Hepatocyte (in vitro differentiated cells): ENCODE measurements around the gene PIKFYVE. TPM values are rescaled to one million over a fixed set of nuclear protein-coding genes. Genes with fewer than 3 reads are reported as not detected.

Experiments used
- DNase-seq: peaks from one replicate; pipeline ENCODE4 v3.0.0-alpha.2; 2016; ENCODE audit warnings: low spot score
- H2AFZ ChIP-seq: fragments of 200-600 bp; sonication (generic); 2 replicates; pipeline ENCODE4 v1.6.0; 2016; ENCODE audit warnings: antibody characterized with exemption, mild to moderate bottlenecking
- H3K27ac ChIP-seq: fragments of 200-600 bp; sonication (generic); 2 replicates; pipeline ENCODE4 v1.5.1; 2016; ENCODE audit warnings: mild to moderate bottlenecking
- H3K27me3 ChIP-seq: fragments of 200-600 bp; sonication (generic); 2 replicates; pipeline ENCODE4 v1.6.1; 2016
- H3K36me3 ChIP-seq: fragments of 200-600 bp; sonication (generic); replicated peaks from 2 replicates; pipeline ENCODE4 v1.5.1; 2016; ENCODE audit warnings: low read depth; ENCODE audit not compliant: insufficient read depth
- H3K4me1 ChIP-seq: fragments of 200-600 bp; sonication (generic); 2 replicates; pipeline ENCODE4 v1.5.1; 2016; ENCODE audit warnings: mild to moderate bottlenecking, moderate library complexity; ENCODE audit not compliant: insufficient read depth
- H3K4me2 ChIP-seq: fragments of 200-600 bp; sonication (generic); 2 replicates; pipeline ENCODE4 v1.6.0; 2016
- H3K4me3 ChIP-seq: fragments of 200-600 bp; sonication (generic); 2 replicates; pipeline ENCODE4 v1.5.1; 2016; ENCODE audit warnings: mild to moderate bottlenecking
- H3K79me2 ChIP-seq: fragments of 200-600 bp; sonication (generic); 2 replicates; pipeline ENCODE4 v1.6.0; 2017; ENCODE audit warnings: mild to moderate bottlenecking
- H3K9me2 ChIP-seq: fragments of 200-600 bp; sonication (generic); replicated peaks from 2 replicates; pipeline ENCODE4 v1.6.0; 2017; ENCODE audit warnings: mild to moderate bottlenecking; ENCODE audit not compliant: insufficient read depth
- H3K9me3 ChIP-seq: fragments of 200-600 bp; sonication (generic); 2 replicates; pipeline ENCODE4 v1.5.1; 2016; ENCODE audit warnings: low read depth, mild to moderate bottlenecking
- H4K20me1 ChIP-seq: fragments of 200-600 bp; sonication (generic); 2 replicates; pipeline ENCODE4 v1.6.0; 2016; ENCODE audit warnings: mild to moderate bottlenecking; ENCODE audit not compliant: insufficient read depth, poor library complexity, severe bottlenecking
- CTCF ChIP-seq: fragments of 200-600 bp; sonication (generic); IDR thresholded peaks from 2 replicates; pipeline ENCODE4 v1.5.1; 2016; ENCODE audit warnings: antibody characterized with exemption, mild to moderate bottlenecking; ENCODE audit not compliant: poor library complexity
- EZH2 ChIP-seq: fragments of 200-600 bp; sonication (generic); IDR thresholded peaks from 2 replicates; pipeline ENCODE4 v1.6.1; 2016; ENCODE audit warnings: antibody characterized with exemption, mild to moderate bottlenecking, borderline replicate concordance
- EZH2phosphoT487 ChIP-seq: fragments of 200-600 bp; sonication (generic); IDR thresholded peaks from one replicate; pipeline ENCODE4 v1.6.1; 2018; ENCODE audit warnings: antibody characterized with exemption, mild to moderate bottlenecking, low read depth, moderate library complexity; ENCODE audit not compliant: unreplicated experiment, severe bottlenecking
- WGBS: methylation state at CpG from one replicate; pipeline ENCODE4 v1.1.6; 2016; ENCODE audit warnings: low lambda C conversion rate; ENCODE audit errors: missing lambda C conversion rate; 5-methylcytosine and 5-hydroxymethylcytosine counted together
- polyA plus RNA-seq: library from polyadenylated mRNA; unstranded; fragments of >200 nt; fragmentation: Nextera tagmentation; extraction: Ambion mirVana; gene quantifications from 2 replicates; pipeline ENCODE4 v1.2.1, GENCODE V29; 2016
- total RNA-seq: library from RNA; depleted of rRNA; stranded (reverse); fragments of >200 nt; gene quantifications from 2 replicates; pipeline ENCODE4 v1.2.3, GENCODE V29; 2014

PIKFYVE gene
- total and polyA plus RNA-seq, 2 experiments from 2014 or later: 6.1 to 30.3 TPM

- Histone ChIP-seq H4K20me1 (peaks cover 11% of the 10 kb centered on the region), H3K9me2 (no peaks in the 10 kb centered on the region), H3K9me3 (no peaks in the 10 kb centered on the region), H2AFZ (no peak overlapping the region), H3K4me2 (peak overlapping the region; percentile 85), H3K79me2 (peaks cover 48% of the 10 kb centered on the region), H3K4me3 (peak overlapping the region; percentile 44), H3K27me3 (no peaks in the 10 kb centered on the region), H3K36me3 (no peaks in the 10 kb centered on the region), H3K27ac (no peak overlapping the region), H3K4me1 (peaks cover 15% of the 10 kb centered on the region)
- DNase-seq: no peak
- TF ChIP-seq CTCF: no peak
- no peak for TF ChIP-seq EZH2
- TF ChIP-seq EZH2phosphoT487: no peak
- 93% methylated on average over 8 of the region's 8 CpGs for WGBS
Observed at GRCh38 chr2:208268156-208268952, 2.3 kb downstream of the PIKFYVE start.

- peaks cover 48% of the 10 kb centered on the region for H3K79me2 ChIP-seq
- H3K9me2 ChIP-seq: no peaks in the 10 kb centered on the region
Observed at GRCh38 chr2:208269091-208269490, 3.0 kb downstream of the PIKFYVE start.

GRCh38 chr2:208274748-208275147, 8.7 kb downstream of the PIKFYVE start:
- Histone ChIP-seq H3K4me2 (no peak overlapping the region), H3K9me2 (no peaks in the 10 kb centered on the region), H3K27me3 (no peaks in the 10 kb centered on the region), H4K20me1 (peaks cover 3% of the 10 kb centered on the region), H3K9me3 (no peaks in the 10 kb centered on the region), H3K36me3 (peaks cover 3% of the 10 kb centered on the region), H3K4me3 (no peak overlapping the region), H3K79me2 (peaks cover 49% of the 10 kb centered on the region), H3K27ac (no peak overlapping the region), H2AFZ (no peak overlapping the region), H3K4me1 (no peaks in the 10 kb centered on the region)
- TF ChIP-seq EZH2 (no peak), CTCF (no peak), EZH2phosphoT487 (no peak)
- no peak for DNase-seq

More at GRCh38 chr2:208269091-208269490, 3.0 kb downstream of the PIKFYVE start:
- H3K27ac ChIP-seq: no peak overlapping the region
- 100% methylated on average over 2 of the region's 2 CpGs for WGBS
- H3K27me3 ChIP-seq: no peaks in the 10 kb centered on the region
- peak; percentile 11 for DNase-seq
- H3K4me3 ChIP-seq: no peak overlapping the region
- H4K20me1 ChIP-seq: peaks cover 11% of the 10 kb centered on the region
- no peak for TF ChIP-seq EZH2
- TF ChIP-seq EZH2phosphoT487: no peak
- no peak for TF ChIP-seq CTCF
- peaks cover 15% of the 10 kb centered on the region for H3K4me1 ChIP-seq
- H2AFZ ChIP-seq: no peak overlapping the region
- no peaks in the 10 kb centered on the region for H3K36me3 ChIP-seq
- no peak overlapping the region for H3K4me2 ChIP-seq
- no peaks in the 10 kb centered on the region for H3K9me3 ChIP-seq
